ENCODE measurements around the gene MLLT3. TPM values are rescaled to one million over a fixed set of nuclear protein-coding genes. Genes with fewer than 3 reads are reported as not detected.

MLLT3 gene
- total and polyA plus RNA-seq, 2 of the 8 experiments (the other 6 are each of a cell fraction or from before 2014, with no cell fraction given): 5.9 to 9.6 TPM

DNA sequence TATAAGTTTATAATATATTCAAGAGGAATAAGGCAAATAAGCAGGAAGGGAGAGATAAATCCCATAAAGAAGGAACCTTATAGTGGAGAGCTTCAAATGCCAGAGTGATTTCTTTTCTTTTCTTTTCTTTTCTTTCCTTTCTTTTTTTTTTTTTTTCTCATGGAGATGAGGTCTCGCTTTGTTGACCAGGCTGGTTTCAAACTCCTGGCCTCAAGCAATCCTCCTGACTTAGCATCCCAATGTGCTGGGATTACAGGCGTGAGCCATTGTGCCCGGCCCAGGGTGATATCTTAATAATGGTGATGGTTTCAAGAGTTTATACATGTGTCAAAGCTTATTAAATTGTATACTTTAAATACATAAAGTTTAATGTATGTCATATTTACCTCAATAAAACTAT, 42.2 kb upstream of the MLLT3 start:
- Histone ChIP-seq H3K9ac (replicated peaks in 1 of 4; ENCODE audit: extremely low read depth in 1 of 4, low read depth in 3 of 4, low read length in 3 of 4) (no peak overlapping the region), H3K9me3 (ENCODE audit: insufficient read depth in 2 of 2, low read depth in 1 of 2, low read length in 1 of 2) (no peaks in the 10 kb centered on the region), H2BK15ac (ENCODE audit: low read length) (no peak overlapping the region), H3K27me3 (replicated peaks in 1 of 4; ENCODE audit: control insufficient read depth in 3 of 4, extremely low read depth in 1 of 4, insufficient read depth in 3 of 4, low read length in 3 of 4) (no peaks in the 10 kb centered on the region), H3K4me3 (ENCODE audit: extremely low read depth in 1 of 4, insufficient read depth in 2 of 4, low read depth in 3 of 4, low read length in 4 of 4) (peak overlapping the region in 1 of 4 experiments; percentile 41; a peak in 1 of 8 replicates), H3K4me1 (replicated peaks in 1 of 4; ENCODE audit: control insufficient read depth in 3 of 4, insufficient read depth in 4 of 4, low read length in 3 of 4) (peaks cover 0 to 16% (median 3%) of the 10 kb centered on the region in 4 experiments; a peak in 2 of 7 replicates), H3K23me2 (ENCODE audit: low read depth, low read length) (peaks cover 5% of the 10 kb centered on the region), H3K27ac (ENCODE audit: low read depth, low read length) (no peak overlapping the region), H2AFZ (ENCODE audit: low read length) (no peak overlapping the region), H3K14ac (ENCODE audit: insufficient read length) (no peak overlapping the region), H3K79me2 (ENCODE audit: control insufficient read depth in 1 of 2, insufficient read depth in 2 of 2, low read length in 2 of 2) (peaks cover 9 to 86% of the 10 kb centered on the region in 2 experiments), H4K8ac (ENCODE audit: extremely low read depth, insufficient read depth, low read length) (no peak overlapping the region), H2BK120ac (replicated peaks; ENCODE audit: low read depth, low read length) (no peak overlapping the region), H3K4ac (replicated peaks; ENCODE audit: insufficient read length, low read depth, low read length) (no peak overlapping the region), H3K79me1 (ENCODE audit: low read depth, low read length) (peaks cover 7% of the 10 kb centered on the region), H4K91ac (replicated peaks; ENCODE audit: insufficient read length, low read length) (no peak overlapping the region), H4K5ac (ENCODE audit: insufficient read length, low read depth, low read length) (peak overlapping the region; percentile 96), H3K56ac (replicated peaks; ENCODE audit: insufficient read length, low read depth, low read length) (no peak overlapping the region), H3K4me2 (ENCODE audit: insufficient read depth in 1 of 2, low read depth in 2 of 2, low read length in 2 of 2) (peak overlapping the region; percentile 12; a peak in 2 of 4 replicates), H2BK12ac (ENCODE audit: low read depth, low read length) (no peak overlapping the region), H2AK5ac (ENCODE audit: low read depth, low read length) (no peak overlapping the region), H3K23ac (ENCODE audit: insufficient read length) (no peak overlapping the region), H4K20me1 (replicated peaks in 1 of 2; ENCODE audit: control insufficient read depth in 1 of 2, insufficient read depth in 2 of 2, low read length in 2 of 2) (no peaks in the 10 kb centered on the region), H2BK5ac (ENCODE audit: low read depth, low read length) (no peak overlapping the region), H3K36me3 (ENCODE audit: control insufficient read depth in 2 of 4, insufficient read depth in 4 of 4, low read length in 3 of 4) (no peaks in the 10 kb centered on the region; a peak in 2 of 8 replicates), H3K18ac (ENCODE audit: extremely low read depth, low read length) (no peak overlapping the region), H2BK20ac (ENCODE audit: low read length) (no peak overlapping the region)
- FAIRE-seq (no peak), DNase-seq (ENCODE audit: low read depth in 1 of 2, low spot score in 2 of 2) (peak in 1 of 2 experiments; percentile 31)
- 10% methylated on average over 3 of the region's 3 CpGs; no CpG with 5 or more reads in 1 of the 2 experiments for WGBS, 2 experiments (ENCODE audit: extremely low coverage in 1 of 2, insufficient coverage in 1 of 2, insufficient read length in 1 of 2, insufficient replicate concordance in 2 of 2, low coverage in 1 of 2, low lambda C conversion rate in 2 of 2, missing lambda C conversion rate in 1 of 2)
- POLR2A ChIA-PET (ENCODE audit: partially characterized antibody): interaction anchor here (0.6 to 1.0 kb wide), 2 partner anchors 20 to 101 kb away, joined by 3 to 5 read pairs; partner anchors contain the start of gene FOCAD
- CTCF ChIA-PET (ENCODE audit: partially characterized antibody): interaction anchor here (1.1 to 1.6 kb wide), 3 partner anchors 16 to 220 kb away, joined by 3 to 4 read pairs (median 4); no protein-coding TSS in a partner anchor
- TF ChIP-seq TCF12 (IDR thresholded peaks at IDR 0.05; ENCODE audit: low read depth, low read length) (no peak), SAP30 (IDR thresholded peaks at IDR 0.05; ENCODE audit: insufficient read depth, insufficient replicate concordance, low read length) (no peak), CHD1 (IDR thresholded peaks at IDR 0.05; ENCODE audit: low read depth, low read length) (no peak), RNF2 (IDR thresholded peaks at IDR 0.05; ENCODE audit: borderline replicate concordance, low read depth, low read length, missing control alignments, poor library complexity, severe bottlenecking) (no peak), SRF (IDR thresholded peaks at IDR 0.05; ENCODE audit: low read depth, low read length) (no peak), JUN (IDR thresholded peaks at IDR 0.05; ENCODE audit: low read depth, low read length) (no peak), RAD21 (IDR thresholded peaks at IDR 0.05 in 1 of 2, conservative IDR thresholded peaks at IDR 0.05 in 1 of 2; ENCODE audit: low read depth in 2 of 2, low read length in 2 of 2) (no peak), CREB1 (IDR thresholded peaks at IDR 0.05) (no peak), KDM4A (IDR thresholded peaks at IDR 0.05; ENCODE audit: low read depth, low read length, severe bottlenecking) (no peak), CEBPB (IDR thresholded peaks at IDR 0.05; ENCODE audit: low read depth, low read length) (no peak), TAF7 (optimal IDR thresholded peaks at IDR 0.05; ENCODE audit: borderline replicate concordance, low read depth, low read length) (no peak)
- TF ChIP-seq, protein P1, sequence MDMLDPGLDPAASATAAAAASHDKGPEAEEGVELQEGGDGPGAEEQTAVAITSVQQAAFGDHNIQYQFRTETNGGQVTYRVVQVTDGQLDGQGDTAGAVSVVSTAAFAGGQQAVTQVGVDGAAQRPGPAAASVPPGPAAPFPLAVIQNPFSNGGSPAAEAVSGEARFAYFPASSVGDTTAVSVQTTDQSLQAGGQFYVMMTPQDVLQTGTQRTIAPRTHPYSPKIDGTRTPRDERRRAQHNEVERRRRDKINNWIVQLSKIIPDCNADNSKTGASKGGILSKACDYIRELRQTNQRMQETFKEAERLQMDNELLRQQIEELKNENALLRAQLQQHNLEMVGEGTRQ (IDR thresholded peaks at IDR 0.05; ENCODE audit: low read length): no peak

Data from H1 (cell line).